HEK293 (cell line): Measurements from ENCODE around the gene PLEKHG1.

ENCODE experiments used
- EGR2 ChIP-seq: fragments of 450-650 bp; formaldehyde crosslinking; IDR thresholded peaks from 2 replicates; pipeline ENCODE4 v1.5.1; 2016; ENCODE audit warnings: low read depth, missing biosample characterization, missing genetic modification characterization
- GLI4 ChIP-seq: fragments of 450-650 bp; formaldehyde crosslinking; IDR thresholded peaks from 2 replicates; pipeline ENCODE4 v1.5.1; 2016; ENCODE audit warnings: missing biosample characterization, missing genetic modification characterization
- HIC1 ChIP-seq: fragments of 450-650 bp; formaldehyde crosslinking; IDR thresholded peaks from 2 replicates; pipeline ENCODE4 v1.5.1; 2016; ENCODE audit warnings: missing biosample characterization, missing genetic modification characterization
- KLF10 ChIP-seq: fragments of 450-650 bp; IDR thresholded peaks from 2 replicates; pipeline ENCODE4 v1.5.1; 2018; ENCODE audit warnings: missing biosample characterization, mild to moderate bottlenecking, missing genetic modification characterization
- KLF16 ChIP-seq: fragments of 450-650 bp; formaldehyde crosslinking; IDR thresholded peaks from 2 replicates; pipeline ENCODE4 v1.5.1; 2017; ENCODE audit warnings: missing biosample characterization, missing genetic modification characterization
- KLF7 ChIP-seq: fragments of 450-650 bp; formaldehyde crosslinking; IDR thresholded peaks from 2 replicates; pipeline ENCODE4 v1.5.1; 2016; ENCODE audit warnings: missing biosample characterization, missing genetic modification characterization, borderline replicate concordance
- KLF8 ChIP-seq: fragments of 450-650 bp; formaldehyde crosslinking; IDR thresholded peaks from 2 replicates; pipeline ENCODE4 v1.5.1; 2016; ENCODE audit warnings: missing biosample characterization, missing genetic modification characterization
- OSR2 ChIP-seq: fragments of 450-650 bp; formaldehyde crosslinking; IDR thresholded peaks from 2 replicates; pipeline ENCODE4 v1.5.1; 2016; ENCODE audit warnings: missing biosample characterization, missing genetic modification characterization
- TRIM28 ChIP-seq: IDR thresholded peaks from 2 replicates; pipeline ENCODE4 v1.6.1; 2011; ENCODE audit warnings: low read length, control low read depth, borderline replicate concordance
- TSHZ1 ChIP-seq: fragments of 450-650 bp; formaldehyde crosslinking; IDR thresholded peaks from 2 replicates; pipeline ENCODE4 v1.5.1; 2016; ENCODE audit warnings: missing biosample characterization, missing genetic modification characterization, borderline replicate concordance
- WT1 ChIP-seq: fragments of 450-650 bp; formaldehyde crosslinking; IDR thresholded peaks from 2 replicates; pipeline ENCODE4 v1.5.1; 2016; ENCODE audit warnings: missing biosample characterization, missing genetic modification characterization
- ZBTB20 ChIP-seq: fragments of 450-650 bp; formaldehyde crosslinking; IDR thresholded peaks from 2 replicates; pipeline ENCODE4 v1.5.1; 2016; ENCODE audit warnings: missing biosample characterization, missing genetic modification characterization
- ZBTB48 ChIP-seq: fragments of 450-650 bp; formaldehyde crosslinking; IDR thresholded peaks from 2 replicates; pipeline ENCODE4 v1.5.1; 2016; ENCODE audit warnings: missing biosample characterization, missing genetic modification characterization
- ZBTB8A ChIP-seq: fragments of 450-650 bp; formaldehyde crosslinking; IDR thresholded peaks from 2 replicates; pipeline ENCODE4 v1.5.1; 2016; ENCODE audit warnings: missing biosample characterization, missing genetic modification characterization
- ZFHX2 ChIP-seq: fragments of 450-650 bp; formaldehyde crosslinking; conservative IDR thresholded peaks from 2 replicates; pipeline ENCODE4 v1.5.1; 2016; ENCODE audit warnings: missing biosample characterization, missing genetic modification characterization
- ZNF112 ChIP-seq: fragments of 450-650 bp; formaldehyde crosslinking; IDR thresholded peaks from 2 replicates; pipeline ENCODE4 v1.5.0; 2017; ENCODE audit warnings: missing biosample characterization, missing genetic modification characterization
- ZNF121 ChIP-seq: fragments of 450-650 bp; formaldehyde crosslinking; IDR thresholded peaks from 2 replicates; pipeline ENCODE4 v1.5.1; 2016; ENCODE audit warnings: missing biosample characterization, missing genetic modification characterization
- ZNF24 ChIP-seq: fragments of 450-650 bp; formaldehyde crosslinking; IDR thresholded peaks from 2 replicates; pipeline ENCODE4 v1.5.1; 2016; ENCODE audit warnings: missing biosample characterization, missing genetic modification characterization
- ZNF366 ChIP-seq: fragments of 450-650 bp; formaldehyde crosslinking; conservative IDR thresholded peaks from 2 replicates; pipeline ENCODE4 v1.5.1; 2016; ENCODE audit warnings: missing biosample characterization, missing genetic modification characterization
- ZNF391 ChIP-seq: fragments of 450-650 bp; formaldehyde crosslinking; IDR thresholded peaks from 2 replicates; pipeline ENCODE4 v1.5.1; 2016; ENCODE audit warnings: low read depth, missing biosample characterization, missing genetic modification characterization, borderline replicate concordance
- ZNF501 ChIP-seq: fragments of 450-650 bp; formaldehyde crosslinking; IDR thresholded peaks from 2 replicates; pipeline ENCODE4 v1.5.1; 2016; ENCODE audit warnings: missing biosample characterization, missing genetic modification characterization
- ZXDB ChIP-seq: fragments of 450-650 bp; formaldehyde crosslinking; IDR thresholded peaks from 2 replicates; pipeline ENCODE4 v1.5.1; 2016; ENCODE audit warnings: missing biosample characterization, missing genetic modification characterization
- TF ChIP-seq, protein P1 (sequence below): fragments of 450-650 bp; formaldehyde crosslinking; IDR thresholded peaks from 2 replicates; pipeline ENCODE4 v1.5.1; 2017; ENCODE audit warnings: missing biosample characterization, missing genetic modification characterization
- TF ChIP-seq, protein P2 (sequence below): fragments of 450-650 bp; formaldehyde crosslinking; IDR thresholded peaks from 2 replicates; pipeline ENCODE4 v1.5.1; 2016; ENCODE audit warnings: missing biosample characterization, missing genetic modification characterization
- TF ChIP-seq, protein P3 (sequence below): fragments of 450-650 bp; IDR thresholded peaks from 2 replicates; pipeline ENCODE4 v1.5.1; 2018; ENCODE audit warnings: missing biosample characterization, mild to moderate bottlenecking, missing genetic modification characterization
- TF ChIP-seq, protein P4 (sequence below): fragments of 450-650 bp; formaldehyde crosslinking; IDR thresholded peaks from 2 replicates; pipeline ENCODE4 v1.5.1; 2016; ENCODE audit warnings: missing biosample characterization, missing genetic modification characterization
- TF ChIP-seq, protein P5 (sequence below): sonication (generic); formaldehyde crosslinking; IDR thresholded peaks from 2 replicates; pipeline ENCODE4 v1.8.1; 2022; ENCODE audit warnings: mild to moderate bottlenecking, moderate library complexity, missing genetic modification reagents

PLEKHG1 gene

DNA sequence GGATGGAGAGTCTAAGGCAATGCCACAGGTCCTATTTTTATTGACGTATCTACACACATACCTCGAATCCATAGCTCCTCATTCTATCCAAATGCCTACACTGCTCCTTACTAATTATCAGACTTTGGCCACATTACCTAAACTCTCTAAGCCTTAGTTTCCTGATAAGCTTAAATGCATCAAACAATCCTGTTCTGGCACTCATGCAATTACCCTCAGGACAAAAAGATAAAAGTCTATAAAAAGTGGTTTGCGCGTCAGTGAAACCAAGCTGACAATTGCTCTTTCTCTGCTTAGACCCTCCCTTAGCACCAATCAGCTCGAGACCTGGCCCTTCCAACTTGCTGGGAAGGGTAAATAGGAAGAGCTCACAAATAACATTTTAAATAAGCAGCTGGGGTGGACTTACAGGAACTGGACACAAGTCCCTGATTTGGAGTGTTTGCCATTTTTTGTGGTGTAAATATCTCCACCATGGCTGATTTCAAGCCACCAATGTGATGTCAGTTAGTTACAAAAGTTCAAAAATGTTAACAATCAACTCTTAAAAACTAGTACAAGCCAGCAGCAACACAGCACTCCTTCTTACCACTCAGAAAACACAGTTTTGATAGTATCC is 7.2 kb upstream of the PLEKHG1 start (continued):
- TF ChIP-seq, protein P1, sequence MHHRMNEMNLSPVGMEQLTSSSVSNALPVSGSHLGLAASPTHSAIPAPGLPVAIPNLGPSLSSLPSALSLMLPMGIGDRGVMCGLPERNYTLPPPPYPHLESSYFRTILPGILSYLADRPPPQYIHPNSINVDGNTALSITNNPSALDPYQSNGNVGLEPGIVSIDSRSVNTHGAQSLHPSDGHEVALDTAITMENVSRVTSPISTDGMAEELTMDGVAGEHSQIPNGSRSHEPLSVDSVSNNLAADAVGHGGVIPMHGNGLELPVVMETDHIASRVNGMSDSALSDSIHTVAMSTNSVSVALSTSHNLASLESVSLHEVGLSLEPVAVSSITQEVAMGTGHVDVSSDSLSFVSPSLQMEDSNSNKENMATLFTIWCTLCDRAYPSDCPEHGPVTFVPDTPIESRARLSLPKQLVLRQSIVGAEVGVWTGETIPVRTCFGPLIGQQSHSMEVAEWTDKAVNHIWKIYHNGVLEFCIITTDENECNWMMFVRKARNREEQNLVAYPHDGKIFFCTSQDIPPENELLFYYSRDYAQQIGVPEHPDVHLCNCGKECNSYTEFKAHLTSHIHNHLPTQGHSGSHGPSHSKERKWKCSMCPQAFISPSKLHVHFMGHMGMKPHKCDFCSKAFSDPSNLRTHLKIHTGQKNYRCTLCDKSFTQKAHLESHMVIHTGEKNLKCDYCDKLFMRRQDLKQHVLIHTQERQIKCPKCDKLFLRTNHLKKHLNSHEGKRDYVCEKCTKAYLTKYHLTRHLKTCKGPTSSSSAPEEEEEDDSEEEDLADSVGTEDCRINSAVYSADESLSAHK (tag by site-specific recombination) = peak; percentile 78
- TF ChIP-seq, protein P2, sequence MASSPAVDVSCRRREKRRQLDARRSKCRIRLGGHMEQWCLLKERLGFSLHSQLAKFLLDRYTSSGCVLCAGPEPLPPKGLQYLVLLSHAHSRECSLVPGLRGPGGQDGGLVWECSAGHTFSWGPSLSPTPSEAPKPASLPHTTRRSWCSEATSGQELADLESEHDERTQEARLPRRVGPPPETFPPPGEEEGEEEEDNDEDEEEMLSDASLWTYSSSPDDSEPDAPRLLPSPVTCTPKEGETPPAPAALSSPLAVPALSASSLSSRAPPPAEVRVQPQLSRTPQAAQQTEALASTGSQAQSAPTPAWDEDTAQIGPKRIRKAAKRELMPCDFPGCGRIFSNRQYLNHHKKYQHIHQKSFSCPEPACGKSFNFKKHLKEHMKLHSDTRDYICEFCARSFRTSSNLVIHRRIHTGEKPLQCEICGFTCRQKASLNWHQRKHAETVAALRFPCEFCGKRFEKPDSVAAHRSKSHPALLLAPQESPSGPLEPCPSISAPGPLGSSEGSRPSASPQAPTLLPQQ (tag by site-specific recombination) = 0 out of 2 replicates have a peak, but pooled peaks have one; percentile 28
- no peak for TF ChIP-seq ZNF121 (tag by site-specific recombination)
- TF ChIP-seq ZXDB (tag by site-specific recombination) = peak; percentile 93
- TF ChIP-seq ZNF366 (tag by site-specific recombination) = peak; percentile 47
- peak; percentile 81 for TF ChIP-seq WT1 (tag by site-specific recombination)
- TF ChIP-seq ZNF501 = peak; percentile 61; the same call in 1 of the 2 replicates
- TF ChIP-seq KLF8 (tag by site-specific recombination) = 0 out of 2 replicates have a peak, but pooled peaks have one; percentile 37
- TF ChIP-seq OSR2 = peak; percentile 93
- TF ChIP-seq, protein P3, sequence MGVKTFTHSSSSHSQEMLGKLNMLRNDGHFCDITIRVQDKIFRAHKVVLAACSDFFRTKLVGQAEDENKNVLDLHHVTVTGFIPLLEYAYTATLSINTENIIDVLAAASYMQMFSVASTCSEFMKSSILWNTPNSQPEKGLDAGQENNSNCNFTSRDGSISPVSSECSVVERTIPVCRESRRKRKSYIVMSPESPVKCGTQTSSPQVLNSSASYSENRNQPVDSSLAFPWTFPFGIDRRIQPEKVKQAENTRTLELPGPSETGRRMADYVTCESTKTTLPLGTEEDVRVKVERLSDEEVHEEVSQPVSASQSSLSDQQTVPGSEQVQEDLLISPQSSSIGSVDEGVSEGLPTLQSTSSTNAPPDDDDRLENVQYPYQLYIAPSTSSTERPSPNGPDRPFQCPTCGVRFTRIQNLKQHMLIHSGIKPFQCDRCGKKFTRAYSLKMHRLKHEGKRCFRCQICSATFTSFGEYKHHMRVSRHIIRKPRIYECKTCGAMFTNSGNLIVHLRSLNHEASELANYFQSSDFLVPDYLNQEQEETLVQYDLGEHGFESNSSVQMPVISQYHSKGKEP (tag by site-specific recombination) = peak; percentile 94
- TF ChIP-seq ZBTB48 (tag by site-specific recombination) = peak; percentile 27; the same call in 1 of the 2 replicates
- TF ChIP-seq ZFHX2 (tag by site-specific recombination) = no peak
- TF ChIP-seq KLF7 (tag by site-specific recombination) = peak; percentile 22; the same call in 1 of the 2 replicates
- peak; percentile 52; the same call in 1 of the 2 replicates for TF ChIP-seq KLF16
- TF ChIP-seq, protein P4, sequence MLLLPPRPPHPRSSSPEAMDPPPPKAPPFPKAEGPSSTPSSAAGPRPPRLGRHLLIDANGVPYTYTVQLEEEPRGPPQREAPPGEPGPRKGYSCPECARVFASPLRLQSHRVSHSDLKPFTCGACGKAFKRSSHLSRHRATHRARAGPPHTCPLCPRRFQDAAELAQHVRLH = peak; percentile 75
- TF ChIP-seq ZNF391 (tag by site-specific recombination) = peak; percentile 82; the same call in 1 of the 2 replicates
- TF ChIP-seq ZNF24 (tag by site-specific recombination) = peak; percentile 24; the same call in 1 of the 2 replicates
- TF ChIP-seq ZBTB8A = 0 out of 2 replicates have a peak, but pooled peaks have one; percentile 34
- peak; percentile 85; the same call in 1 of the 2 replicates for TF ChIP-seq TSHZ1 (tag by site-specific recombination)
- no peak for TF ChIP-seq GLI4 (tag by site-specific recombination)
- TF ChIP-seq ZNF112 (tag by site-specific recombination) = peak; percentile 91
- TF ChIP-seq TRIM28 = peak; percentile 81; the same call in 1 of the 2 replicates
- no peak for TF ChIP-seq HIC1
- TF ChIP-seq, protein P5, sequence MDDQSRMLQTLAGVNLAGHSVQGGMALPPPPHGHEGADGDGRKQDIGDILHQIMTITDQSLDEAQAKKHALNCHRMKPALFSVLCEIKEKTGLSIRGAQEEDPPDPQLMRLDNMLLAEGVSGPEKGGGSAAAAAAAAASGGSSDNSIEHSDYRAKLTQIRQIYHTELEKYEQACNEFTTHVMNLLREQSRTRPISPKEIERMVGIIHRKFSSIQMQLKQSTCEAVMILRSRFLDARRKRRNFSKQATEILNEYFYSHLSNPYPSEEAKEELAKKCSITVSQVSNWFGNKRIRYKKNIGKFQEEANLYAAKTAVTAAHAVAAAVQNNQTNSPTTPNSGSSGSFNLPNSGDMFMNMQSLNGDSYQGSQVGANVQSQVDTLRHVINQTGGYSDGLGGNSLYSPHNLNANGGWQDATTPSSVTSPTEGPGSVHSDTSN (CRISPR knock-in tag) = no peak
- peak; percentile 50 for TF ChIP-seq KLF10
- peak; percentile 26; the same call in 1 of the 2 replicates for TF ChIP-seq ZBTB20
- TF ChIP-seq EGR2 (tag by site-specific recombination) = no peak
